ENCODE data around the gene AP3B1. TPM values are rescaled to one million over a fixed set of nuclear protein-coding genes. Genes with fewer than 3 reads are reported as not detected.

Gene AP3B1, protein sequence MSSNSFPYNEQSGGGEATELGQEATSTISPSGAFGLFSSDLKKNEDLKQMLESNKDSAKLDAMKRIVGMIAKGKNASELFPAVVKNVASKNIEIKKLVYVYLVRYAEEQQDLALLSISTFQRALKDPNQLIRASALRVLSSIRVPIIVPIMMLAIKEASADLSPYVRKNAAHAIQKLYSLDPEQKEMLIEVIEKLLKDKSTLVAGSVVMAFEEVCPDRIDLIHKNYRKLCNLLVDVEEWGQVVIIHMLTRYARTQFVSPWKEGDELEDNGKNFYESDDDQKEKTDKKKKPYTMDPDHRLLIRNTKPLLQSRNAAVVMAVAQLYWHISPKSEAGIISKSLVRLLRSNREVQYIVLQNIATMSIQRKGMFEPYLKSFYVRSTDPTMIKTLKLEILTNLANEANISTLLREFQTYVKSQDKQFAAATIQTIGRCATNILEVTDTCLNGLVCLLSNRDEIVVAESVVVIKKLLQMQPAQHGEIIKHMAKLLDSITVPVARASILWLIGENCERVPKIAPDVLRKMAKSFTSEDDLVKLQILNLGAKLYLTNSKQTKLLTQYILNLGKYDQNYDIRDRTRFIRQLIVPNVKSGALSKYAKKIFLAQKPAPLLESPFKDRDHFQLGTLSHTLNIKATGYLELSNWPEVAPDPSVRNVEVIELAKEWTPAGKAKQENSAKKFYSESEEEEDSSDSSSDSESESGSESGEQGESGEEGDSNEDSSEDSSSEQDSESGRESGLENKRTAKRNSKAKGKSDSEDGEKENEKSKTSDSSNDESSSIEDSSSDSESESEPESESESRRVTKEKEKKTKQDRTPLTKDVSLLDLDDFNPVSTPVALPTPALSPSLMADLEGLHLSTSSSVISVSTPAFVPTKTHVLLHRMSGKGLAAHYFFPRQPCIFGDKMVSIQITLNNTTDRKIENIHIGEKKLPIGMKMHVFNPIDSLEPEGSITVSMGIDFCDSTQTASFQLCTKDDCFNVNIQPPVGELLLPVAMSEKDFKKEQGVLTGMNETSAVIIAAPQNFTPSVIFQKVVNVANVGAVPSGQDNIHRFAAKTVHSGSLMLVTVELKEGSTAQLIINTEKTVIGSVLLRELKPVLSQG
- total RNA-seq, result 10 to 100 TPM; 51.3 to 55.6 TPM
- long read RNA-seq, full-length matches to known transcripts, result 13 of 66 reads
- long read RNA-seq, partial matches to known transcripts, result 42 of 66 reads
- long read RNA-seq, other reads (novel, unspliced or antisense), result 11 of 66 reads

DNA sequence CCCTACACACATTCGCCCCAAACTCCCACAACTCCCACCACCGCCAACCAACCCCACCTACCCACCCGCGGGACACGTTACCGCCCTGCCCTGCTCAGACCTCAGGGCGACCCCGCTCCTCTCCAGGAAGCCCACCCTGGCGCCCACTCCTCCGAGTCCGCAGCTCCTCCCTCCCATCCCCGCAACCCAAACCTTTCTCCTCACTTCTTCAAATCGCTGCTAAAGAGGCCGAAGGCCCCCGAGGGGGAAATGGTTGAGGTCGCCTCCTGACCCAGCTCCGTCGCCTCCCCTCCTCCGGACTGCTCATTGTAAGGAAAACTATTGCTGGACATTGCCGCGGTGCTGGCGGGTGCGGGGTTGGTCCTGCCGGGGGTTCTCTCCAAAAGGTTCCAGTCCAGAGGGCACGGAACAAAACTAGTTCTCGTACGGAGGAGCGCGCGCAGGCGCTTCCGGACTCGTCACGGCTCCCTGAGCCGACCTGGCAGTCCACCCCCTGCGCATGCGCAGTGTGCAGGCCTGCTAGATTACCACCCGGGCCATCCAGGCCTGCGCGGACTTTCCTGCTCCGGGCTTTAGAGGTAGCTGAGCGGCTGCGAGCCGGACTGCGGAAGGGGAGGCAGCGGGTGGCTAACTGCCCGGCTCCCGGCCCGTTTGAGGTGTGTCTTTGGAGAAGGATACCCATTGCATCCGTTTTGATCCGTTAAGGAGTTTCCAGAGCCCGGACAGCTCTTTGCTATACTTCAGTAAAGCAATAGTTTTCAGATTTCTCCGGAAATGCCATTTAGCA is at the start of gene AP3B1:
Gene AP3B1 (minus strand): TSS at position 451 of the 787 bp plus-strand sequence. CDS start 119 bp downstream, at position 332.
- intact Hi-C loops (cut with DNase I, micrococcal nuclease), result loop anchor here in 1 of 2 donors (5.0 kb wide), 1 partner anchor 63 kb away; no protein-coding TSS in a partner anchor
- peak; percentile 99 for DNase-seq
- ATAC-seq, result peak; percentile 94

DNA sequence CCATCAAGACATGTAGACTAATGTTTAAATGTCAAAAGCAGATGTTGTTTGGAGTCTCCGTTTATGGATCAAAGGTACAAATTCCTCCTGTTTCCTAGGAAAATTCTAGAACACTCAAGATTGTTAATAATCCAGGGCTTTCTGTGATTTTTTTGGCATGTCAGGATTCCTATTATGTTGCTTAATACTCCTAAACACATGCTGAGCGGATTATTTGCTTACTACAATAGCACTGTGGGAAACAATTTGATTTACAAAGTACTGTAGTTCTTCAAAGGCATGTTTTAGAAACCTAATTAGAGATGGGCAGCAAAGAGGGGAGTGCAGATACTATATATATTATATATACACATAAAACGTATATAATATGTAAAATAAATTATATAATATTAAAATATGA is 46.9 kb upstream of the AP3B1 start:
- ATAC-seq (no peak), DNase-seq (no peak)
- intact Hi-C loops (cut with DNase I, micrococcal nuclease), result no loop called here

DNA sequence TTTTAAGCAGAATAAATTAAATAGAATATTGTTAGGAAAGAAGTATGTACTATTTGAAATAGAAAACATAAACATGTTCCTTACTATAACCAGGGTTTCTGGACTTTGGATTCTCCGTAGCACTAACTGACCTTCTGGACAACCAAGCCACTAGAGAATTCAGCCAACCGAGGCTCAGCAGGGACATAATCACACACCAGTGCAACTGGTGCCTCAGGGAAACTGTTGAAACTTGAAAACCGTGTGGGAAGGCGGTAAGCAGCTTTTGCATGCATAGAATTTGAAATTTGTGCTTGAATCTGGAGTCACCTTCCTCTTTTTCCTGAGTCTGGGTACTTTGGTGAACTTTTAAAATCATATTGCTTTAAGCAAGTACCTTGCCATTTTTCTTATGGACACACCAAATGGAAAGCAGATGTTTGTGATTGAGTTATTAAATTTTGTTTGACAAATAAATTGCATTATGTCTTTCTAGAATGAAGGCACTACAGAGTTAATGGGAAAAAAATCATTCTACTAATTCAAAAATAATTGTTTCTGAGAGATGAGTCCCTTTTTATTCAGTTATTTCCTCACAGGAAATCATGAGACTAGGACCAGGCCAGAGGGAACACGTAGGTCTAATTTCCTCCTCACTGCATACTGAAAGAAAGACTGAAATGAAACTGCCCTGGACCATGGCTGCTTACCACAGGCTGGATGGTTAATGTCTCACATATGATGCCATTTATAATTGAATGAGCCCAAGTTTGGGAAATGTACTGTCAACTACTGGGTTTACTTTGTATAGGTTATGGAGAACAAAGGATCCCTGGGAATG is 45.3 kb upstream of the AP3B1 start:
- ATAC-seq (no peak), DNase-seq (no peak)
- intact Hi-C loops (cut with DNase I, micrococcal nuclease), result no loop called here

DNA sequence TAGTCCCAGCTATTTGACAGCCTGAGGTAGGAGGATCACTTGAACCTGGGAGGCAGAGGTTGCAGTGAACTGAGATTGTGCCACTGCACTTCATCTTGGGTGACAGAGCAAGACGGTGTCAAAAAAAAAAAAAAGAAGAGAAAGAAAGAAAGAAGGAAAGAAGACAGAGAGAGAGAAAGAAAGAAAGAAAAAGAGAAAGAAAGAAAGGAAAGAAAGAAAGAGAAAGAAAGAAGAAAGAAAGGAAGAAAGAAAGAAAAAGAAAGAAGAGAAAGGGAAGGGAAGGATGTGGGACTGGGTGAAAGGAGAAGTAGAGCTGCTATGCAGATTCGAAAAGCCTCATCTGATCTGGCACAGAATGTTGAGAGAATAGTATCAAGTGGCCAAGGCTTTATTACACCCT is 42.2 kb upstream of the AP3B1 start:
- DNase-seq (no peak), ATAC-seq (no peak)
- intact Hi-C loops (cut with DNase I, micrococcal nuclease), result no loop called here

DNA sequence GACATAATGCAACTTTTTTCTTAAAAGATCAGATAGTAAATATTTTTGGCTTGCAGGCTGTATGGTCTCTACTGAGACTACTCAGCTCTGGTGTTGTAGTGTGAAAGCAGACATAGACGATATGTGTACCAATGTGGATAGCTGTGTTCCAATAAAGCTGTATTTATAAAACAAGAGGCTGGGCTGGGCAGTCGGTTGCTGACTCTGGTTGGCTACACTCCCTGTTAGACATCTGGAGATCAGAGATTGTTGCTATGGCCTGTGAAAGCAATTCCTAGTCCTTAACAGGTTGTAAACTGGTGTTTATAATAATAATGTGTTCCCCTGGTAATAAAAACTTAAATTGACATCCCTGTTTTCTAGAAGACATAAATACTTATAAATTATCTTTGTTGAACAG is 41.5 kb upstream of the AP3B1 start:
- intact Hi-C loops (cut with DNase I, micrococcal nuclease), result no loop called here
- ATAC-seq (no peak), DNase-seq (no peak)

DNA sequence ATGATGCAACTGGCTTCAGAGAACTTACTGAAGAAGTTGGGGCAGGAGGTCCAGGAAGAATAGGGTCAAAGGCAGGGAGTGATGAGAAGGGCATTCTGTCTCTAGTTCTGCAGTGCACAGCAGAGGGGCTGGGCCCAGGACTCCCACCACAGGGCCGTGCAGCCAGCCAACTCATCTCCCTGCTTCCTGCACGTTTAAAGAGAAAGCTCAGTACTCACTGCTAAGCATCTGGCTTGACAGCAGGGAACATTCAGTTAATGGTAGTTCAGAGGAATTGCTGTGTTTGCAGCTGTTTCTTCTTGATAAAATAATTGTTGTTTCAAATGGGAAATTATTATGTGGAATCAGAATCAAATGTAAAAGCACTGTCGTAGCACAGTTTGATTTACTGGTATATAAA is 40.3 kb upstream of the AP3B1 start:
- no peak for DNase-seq
- ATAC-seq, result no peak
- intact Hi-C loops (cut with DNase I, micrococcal nuclease), result no loop called here

DNA sequence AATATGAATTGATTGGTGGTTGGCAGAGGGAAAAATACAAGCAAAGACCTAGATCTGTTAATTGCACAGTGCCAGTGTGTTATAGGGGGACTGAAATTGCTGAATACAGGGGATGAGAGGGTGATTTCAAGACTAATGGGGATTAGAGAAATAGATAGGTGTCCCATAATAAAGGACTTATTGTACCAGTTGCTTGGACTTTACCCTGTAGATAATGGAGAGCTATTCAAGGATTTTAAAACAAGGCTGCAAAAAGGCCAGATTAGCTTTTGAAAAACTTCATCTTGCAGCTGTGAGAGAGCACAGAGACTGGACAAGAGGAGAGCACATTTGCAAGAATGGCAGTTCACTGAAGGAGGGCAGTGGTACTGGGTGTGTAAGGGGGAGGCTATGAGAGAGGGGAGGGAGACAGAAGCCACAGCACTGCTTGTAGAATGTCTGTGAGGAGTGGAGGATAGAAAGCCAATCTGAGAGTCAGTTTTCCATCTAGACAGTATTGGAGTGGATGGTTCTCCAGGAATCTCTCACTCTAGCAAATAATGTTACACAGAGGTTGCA is 37.1 kb upstream of the AP3B1 start:
- intact Hi-C loops (cut with DNase I, micrococcal nuclease), result no loop called here
- no peak for DNase-seq
- no peak for ATAC-seq

DNA sequence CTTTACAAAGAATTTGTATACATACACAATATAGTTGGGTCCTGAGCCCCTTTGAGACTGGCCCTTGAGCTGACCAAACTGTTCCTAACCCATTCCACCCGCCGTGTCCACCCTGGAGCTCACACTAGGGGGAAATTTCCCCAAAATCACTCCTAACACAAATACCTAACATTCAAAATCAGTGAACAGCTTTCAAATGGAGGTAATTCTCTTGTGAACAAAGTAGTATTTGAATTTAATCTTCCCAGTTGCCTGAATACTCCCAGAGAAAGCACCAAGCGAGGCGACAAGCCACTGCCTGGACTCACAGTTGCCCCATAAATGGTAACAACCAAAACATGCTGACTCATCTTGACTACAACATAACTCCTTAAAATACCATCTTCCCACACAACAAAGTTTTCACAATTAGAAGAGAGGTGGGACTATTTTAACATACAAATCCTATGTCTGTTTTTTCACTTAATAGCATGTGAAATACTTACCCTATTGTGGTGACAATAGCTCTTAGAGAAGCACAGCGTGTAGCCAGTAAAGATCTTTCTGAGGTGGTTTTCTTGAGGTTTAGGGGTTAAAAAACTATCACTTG is 34.2 kb upstream of the AP3B1 start:
- DNase-seq, result no peak
- intact Hi-C loops (cut with DNase I, micrococcal nuclease), result no loop called here
- no peak for ATAC-seq

DNA sequence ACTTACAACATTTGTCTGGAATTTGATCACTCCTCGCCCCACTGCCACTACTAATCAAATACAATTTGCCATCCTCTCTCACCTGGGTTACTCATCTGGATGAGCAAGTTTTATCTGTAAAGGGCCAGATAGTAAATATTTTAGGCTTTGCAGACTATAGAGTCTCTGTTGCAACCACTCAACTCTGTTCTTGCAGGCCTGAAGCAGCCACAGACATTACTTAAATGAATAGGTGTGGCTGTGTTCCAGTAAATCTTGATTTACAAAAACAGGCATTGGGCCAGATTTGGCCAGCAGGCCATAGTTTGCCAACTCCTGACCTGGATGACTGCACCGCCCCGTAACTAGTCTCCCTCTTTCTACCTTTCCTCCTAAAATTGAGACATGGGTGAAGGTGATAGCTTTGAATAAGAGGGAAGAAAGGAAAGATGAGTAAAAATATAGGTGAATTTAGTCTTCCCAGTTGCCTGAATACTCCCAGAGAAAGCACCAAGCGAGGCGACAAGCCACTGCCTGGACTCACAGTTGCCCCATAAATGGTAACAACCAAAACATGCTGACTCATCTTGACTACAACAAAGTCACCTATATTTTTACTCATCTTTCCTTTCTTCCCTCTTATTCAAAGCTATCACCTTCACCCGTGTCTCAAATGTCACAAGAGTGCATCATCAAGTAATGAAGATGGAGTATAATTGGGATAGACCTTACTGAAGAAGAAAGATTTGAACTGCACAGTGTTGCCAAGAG is 33.4 kb upstream of the AP3B1 start:
- DNase-seq (no peak), ATAC-seq (no peak)
- intact Hi-C loops (cut with DNase I, micrococcal nuclease), result no loop called here

DNA sequence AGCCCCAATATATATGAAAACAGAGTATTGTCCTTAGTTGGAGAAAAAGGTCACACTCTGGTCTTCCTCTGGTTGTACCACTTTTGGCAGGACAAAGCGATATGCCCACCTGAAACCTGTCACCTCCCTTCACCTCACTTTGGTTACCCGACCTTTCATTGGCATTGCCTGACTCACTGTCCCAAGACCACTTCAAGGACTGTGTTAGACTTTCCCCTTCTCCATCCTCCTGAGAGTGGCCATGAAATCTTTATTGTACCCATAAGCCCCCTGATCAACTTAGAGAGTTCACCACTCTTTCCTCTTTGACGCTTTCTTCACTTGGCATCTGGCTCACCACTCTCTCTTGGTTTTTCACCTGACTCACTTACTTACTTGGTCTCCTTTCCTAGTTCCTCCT is 32.4 kb upstream of the AP3B1 start:
- ATAC-seq (no peak), DNase-seq (no peak)
- intact Hi-C loops (cut with DNase I, micrococcal nuclease), result no loop called here

DNA sequence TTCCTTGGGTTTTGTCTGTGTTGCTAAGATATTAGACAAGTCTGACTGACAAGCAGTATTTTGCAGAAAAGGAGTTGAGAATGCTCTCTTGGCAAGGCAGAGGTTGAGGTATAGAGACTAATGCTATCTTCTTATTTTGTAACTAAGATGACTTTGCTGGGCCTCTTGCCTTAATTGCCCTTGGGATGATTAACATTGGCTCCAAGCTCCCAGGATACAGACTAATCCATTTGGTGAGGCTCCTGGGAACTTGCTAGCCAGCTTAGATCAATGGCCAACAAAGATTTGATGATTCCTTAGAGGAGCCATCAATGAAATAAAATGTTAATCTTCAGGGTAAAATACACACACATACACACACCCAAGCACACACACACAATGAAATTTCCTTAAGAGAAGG is 28.7 kb upstream of the AP3B1 start:
- intact Hi-C loops (cut with DNase I, micrococcal nuclease), result no loop called here
- no peak for ATAC-seq
- DNase-seq, result no peak

DNA sequence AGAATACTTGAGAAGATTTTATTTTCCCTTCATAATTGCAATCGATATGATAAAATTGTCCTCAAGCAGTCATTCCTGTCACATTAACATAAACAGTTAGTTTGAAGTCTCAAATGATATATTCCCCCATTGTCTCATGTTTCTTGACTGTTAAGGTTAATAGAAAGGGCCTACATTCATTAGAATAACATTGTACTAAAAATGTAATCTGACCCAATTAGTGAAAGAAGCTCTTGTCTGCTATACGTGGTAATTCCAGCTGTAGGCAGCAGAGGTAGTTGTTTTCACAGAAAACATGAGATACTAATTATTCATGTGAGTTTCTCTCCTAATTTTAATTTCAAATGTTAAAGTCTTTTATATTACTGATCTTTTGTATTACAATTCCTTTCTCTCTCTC is 25.9 kb upstream of the AP3B1 start:
- ATAC-seq, result no peak
- intact Hi-C loops (cut with DNase I, micrococcal nuclease), result no loop called here
- no peak for DNase-seq

DNA sequence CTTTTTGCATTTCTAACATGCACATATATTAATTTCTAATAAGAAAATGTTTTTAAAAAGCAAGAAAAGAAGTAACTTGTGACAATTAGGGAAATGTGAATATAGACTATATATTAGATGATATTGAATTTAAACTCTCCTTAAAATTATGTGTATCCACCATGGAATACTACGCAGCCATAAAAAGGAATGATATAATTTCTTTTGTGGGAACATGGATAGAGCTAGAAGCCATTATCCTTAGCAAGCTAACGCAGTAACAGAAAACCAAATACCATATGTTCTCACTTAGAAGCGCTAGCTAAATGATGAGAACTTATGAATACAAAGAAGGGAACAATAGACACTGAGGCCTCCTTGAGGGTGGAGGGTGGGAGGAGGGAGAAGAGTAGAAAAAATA is 23.8 kb upstream of the AP3B1 start:
- intact Hi-C loops (cut with DNase I, micrococcal nuclease), result no loop called here
- no peak for ATAC-seq

DNA sequence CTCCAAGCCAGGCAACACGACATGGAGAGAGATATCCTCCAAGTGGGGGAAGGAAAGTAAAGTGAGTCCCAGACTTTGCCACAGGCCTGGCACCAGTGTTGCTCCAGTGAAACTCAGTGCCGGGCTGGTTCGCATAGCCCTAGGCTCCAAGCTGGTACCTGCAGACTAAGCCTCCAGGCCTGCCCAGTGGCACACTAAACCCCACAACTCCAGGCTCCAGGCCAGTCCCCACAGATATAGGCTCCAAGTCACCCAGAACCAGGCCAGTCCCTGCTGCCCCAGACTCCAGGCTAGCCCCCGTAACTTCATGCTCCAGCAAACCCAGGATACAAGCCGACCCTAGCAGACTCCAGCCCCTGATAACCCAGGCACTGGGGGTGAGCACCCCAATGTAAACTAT is 23.0 kb upstream of the AP3B1 start:
- ATAC-seq, result no peak
- no peak for DNase-seq
- intact Hi-C loops (cut with DNase I, micrococcal nuclease), result no loop called here

More for the DNA sequence above, 23.8 kb upstream of the AP3B1 start:
- DNase-seq, result no peak

DNA sequence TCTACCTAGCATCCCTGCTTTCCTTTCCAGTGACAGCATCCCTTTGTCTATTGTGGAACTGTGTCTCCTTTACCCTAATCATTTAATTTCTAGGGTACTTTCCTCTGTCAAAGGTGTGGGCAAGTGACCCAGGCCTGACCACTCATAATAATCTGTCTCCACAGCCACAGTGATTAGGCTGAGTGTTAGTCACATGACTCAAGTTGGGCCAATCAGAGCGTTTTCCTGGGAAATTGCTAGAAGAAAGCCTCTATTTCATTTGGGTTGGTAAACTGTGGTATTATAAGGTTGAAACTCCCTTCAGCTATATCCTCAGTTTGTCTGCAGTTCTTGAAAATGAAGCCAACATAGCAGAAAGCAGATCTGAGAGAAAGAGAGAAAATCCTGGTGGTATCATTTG is 14.2 kb upstream of the AP3B1 start:
- ATAC-seq (no peak), DNase-seq (no peak)
- intact Hi-C loops (cut with DNase I, micrococcal nuclease), result no loop called here

DNA sequence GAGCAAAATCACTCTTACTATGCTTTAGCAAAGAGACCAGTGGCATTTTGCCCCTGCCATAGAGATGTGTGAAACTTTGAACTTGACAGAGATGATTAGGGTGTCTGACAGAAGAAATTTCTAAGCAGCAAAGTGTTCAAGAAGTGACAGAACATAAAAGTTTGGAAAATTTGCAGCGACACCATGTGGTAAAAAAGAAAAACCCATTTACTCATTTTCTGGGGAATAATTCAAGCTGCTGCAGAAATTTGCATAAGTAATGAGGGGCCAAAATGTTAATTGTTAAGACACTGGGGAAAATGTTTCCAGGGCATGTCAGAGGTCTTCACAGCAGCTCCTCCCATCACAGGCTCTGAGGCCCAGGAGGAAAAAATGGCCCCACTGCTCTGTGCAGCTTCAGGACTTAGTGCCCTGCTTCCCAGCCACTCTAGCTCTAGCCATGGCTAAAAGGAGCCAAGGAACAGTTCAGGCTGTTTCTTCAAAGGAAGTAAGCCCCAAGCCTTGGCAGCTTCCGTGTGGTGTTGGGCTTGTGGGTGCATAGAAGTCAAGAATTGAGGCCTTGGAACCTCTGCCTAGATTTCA is 6.1 kb upstream of the AP3B1 start:
- intact Hi-C loops (cut with DNase I, micrococcal nuclease), result no loop called here
- ATAC-seq (no peak), DNase-seq (no peak)
